NCI-H774 (cell line): ENCODE results near the gene TEN1.

ENCODE experiments used
- DNase-seq: peaks from one replicate; lab custom pipeline; 2025; lab: John Stamatoyannopoulos, UW

Gene TEN1

DNA sequence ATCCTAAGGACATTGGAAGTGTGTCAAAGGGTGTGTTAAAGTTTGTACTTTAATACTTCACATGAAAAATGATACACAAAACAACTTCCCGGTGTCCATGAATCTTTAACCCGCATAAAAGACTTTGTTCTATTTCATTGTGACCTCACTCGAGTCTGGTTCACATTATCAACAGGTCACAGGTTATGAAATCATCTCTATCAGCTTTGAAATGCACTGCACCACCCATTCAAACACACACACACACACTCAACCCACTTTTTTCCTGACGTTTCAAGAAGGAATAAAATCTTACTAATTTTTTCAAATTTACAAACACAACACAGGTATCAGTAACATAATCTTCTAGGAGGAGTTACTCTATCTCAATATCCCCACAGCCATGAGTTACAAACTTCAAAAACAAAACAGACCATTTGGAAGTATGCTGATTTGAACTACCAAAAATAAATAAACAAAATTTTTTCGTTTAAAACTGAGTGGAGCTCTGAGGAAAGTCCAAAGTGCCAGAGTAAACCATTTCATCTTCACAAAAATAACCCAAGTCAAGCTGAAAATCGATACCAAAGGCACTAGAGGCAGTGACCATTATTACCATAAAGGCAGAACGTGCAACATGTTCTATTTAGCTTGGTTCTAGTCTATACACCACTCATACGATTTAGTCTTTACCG, 2.7 kb upstream of the TEN1 start:
- no peak for DNase-seq

DNA sequence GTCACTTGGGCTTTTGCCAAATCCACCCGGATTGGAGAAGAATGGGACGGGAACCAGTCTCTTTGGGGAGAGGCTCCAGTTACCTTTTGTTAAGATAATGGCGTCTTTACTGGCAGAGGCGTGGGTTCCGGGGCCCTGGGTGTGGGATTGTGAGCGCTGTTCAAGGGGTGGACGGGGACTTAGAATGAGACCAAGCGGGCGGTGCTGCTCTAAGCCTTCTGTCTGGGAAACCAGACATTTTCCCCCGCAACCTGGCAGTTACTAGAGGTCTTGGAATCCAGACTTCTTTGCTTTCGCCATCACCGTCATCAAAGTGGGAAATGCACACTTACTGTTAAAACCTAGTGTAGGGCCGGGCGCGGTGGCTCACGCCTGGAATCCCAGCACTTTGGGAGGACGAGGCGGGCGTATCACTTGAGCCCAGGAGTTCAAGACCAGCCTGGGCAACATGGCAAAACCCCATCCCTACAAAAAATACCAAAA, 706 bp downstream of the TEN1 start:
- DNase-seq, result no peak

GRCh38 chr17:75980188-75981018, 1.4 kb downstream of the TEN1 start:
- peak; percentile 9 for DNase-seq

- DNase-seq, result no peak
These were observed 2.1 kb downstream of the TEN1 start for GRCh38 chr17:75981019-75981615.

- no peak for DNase-seq
These were observed 4.6 kb downstream of the TEN1 start for GRCh38 chr17:75983501-75984181.

GRCh38 chr17:75985986-75986385, 6.9 kb downstream of the TEN1 start:
- no peak for DNase-seq

- no peak for DNase-seq
These were observed 8.0 kb downstream of the TEN1 start for GRCh38 chr17:75987041-75987440.

- DNase-seq, result no peak
These were observed 12.4 kb downstream of the TEN1 start for GRCh38 chr17:75991396-75991795.

DNA sequence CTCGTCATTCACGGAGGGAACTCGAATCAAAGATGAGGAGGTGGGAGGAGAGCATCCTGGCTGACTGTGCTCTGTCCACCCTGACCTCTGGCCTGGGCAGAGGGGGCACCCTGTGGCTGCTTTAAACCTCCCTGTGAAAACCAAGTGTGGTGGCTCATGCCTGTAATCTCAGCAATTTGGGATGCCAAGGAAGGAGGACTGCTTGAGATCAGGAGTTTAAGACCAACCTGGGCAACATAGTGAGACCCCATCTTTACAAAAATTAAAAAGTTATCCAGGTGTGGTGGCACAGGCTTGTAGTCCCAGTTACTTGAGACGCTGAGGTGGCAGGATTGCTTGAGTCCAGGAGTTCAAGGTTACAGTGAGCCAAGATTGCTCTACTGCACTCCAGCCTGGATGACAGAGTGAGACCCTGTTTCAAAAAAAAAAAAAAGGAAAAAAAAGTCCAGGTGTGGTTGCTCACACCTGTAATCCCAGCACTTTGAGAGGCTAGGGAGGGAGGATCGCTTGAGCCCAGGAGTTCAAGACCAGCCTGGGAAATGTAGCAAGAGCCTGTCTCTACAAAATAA, 15.8 kb downstream of the TEN1 start:
- no peak for DNase-seq

DNA sequence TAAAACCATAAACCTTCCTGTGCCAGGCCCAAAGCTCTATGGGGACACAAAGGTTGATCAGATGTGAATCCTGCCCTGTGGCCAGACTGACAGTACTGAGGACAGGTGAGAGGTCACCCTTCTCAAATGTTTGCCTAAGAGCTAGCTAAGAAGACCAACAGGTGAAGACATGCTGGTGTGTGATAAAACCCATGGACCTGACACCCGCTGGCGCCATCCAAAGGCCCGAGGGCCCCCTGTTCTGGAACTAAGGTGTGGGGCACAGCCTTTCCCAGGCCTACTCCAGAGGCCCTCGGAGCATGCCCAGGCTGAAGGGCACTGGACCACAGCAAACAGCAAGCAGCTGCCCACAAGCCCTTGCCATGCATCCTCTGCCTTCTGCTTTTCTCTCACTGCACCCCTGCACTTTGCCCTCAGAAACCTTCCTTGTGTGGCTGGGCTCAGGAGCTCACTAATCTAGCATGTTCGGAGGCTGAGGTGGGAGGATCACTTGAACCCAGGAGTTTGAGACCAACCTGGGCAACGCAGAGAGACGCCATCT, 16.4 kb downstream of the TEN1 start:
- DNase-seq, result no peak

GRCh38 chr17:75996665-75997590, 17.9 kb downstream of the TEN1 start:
- DNase-seq, result no peak

GRCh38 chr17:75998327-75998795, 19.3 kb downstream of the TEN1 start:
- no peak for DNase-seq

DNA sequence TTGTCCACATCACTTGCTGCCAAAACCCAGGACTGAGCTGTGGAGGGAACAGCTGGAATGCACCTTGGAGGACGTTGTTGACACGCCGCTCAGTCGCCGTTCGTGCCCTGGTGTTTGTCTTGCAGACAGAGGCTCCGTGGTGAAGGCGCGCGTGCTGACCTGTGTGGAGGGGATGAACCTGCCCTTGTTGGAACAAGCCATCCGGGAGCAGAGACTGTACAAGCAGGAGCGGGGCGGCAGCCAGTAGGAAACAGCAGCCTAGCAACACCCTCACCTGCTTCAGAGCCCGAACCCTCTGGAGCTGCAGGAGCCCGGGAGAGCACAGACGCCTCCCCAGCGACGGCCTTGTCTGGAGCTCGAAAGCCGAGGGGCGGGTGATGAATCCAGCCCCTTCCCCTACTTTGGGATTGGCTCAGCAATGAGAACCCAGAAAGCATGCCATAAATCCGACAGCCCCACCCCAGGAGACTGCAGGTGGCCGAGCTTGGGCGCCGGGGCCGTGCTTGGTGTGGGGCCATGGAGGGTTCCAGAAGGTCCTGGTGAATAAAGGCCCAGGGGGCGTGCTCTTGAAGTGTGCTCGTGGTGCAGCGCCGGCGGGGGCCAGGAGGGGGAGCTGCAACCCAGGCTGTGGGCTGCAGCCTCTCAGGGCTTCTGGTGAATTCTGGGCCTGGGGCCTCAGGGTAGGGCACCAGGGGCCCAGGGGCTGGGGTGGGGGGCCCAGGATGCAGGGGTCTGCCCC, 21.1 kb downstream of the TEN1 start:
- peak; percentile 4 for DNase-seq

DNA sequence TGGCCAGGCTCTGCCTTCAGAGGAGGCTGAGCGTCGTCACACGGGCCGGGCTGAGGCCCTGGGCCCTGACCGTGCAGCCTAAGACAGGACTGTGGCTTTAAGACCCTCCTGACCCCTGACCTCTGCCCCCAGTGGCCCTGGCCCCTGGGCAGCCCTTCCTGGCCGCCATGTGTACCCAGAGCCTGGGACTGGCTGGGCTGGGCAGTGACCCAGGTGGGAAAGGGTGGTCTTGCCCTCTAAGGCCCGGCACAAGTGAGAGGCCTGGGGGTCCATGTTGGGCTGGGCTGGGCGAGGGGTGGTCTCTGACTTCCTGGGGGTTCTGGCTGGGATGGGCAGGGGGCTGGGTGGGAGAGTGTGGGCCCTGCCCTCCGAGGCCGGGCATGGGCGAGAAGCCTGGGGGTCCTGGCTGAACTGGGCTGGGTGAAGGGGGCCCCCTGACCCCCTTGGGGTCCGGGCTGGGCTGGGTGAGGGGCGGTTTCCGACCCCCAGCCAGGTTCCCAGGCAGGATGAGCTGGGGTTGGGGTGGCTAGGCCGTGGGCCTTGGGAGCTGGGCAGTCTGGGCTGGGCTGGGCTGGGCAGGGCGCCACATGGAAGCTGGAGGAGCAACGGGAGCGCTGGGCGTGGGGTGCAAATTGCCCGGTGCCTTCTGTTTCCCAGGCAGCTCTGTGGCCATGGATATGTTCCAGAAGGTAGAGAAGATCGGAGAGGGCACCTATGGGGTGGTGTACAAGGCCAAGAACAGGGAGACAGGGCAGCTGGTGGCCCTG, 21.9 kb downstream of the TEN1 start, which contains the start of gene CDK3:
TSS of gene CDK3 (plus strand) at position 101 of the 767 bp plus-strand sequence. CDS start at position 672, 571 bp downstream.
- DNase-seq, result no peak

DNA sequence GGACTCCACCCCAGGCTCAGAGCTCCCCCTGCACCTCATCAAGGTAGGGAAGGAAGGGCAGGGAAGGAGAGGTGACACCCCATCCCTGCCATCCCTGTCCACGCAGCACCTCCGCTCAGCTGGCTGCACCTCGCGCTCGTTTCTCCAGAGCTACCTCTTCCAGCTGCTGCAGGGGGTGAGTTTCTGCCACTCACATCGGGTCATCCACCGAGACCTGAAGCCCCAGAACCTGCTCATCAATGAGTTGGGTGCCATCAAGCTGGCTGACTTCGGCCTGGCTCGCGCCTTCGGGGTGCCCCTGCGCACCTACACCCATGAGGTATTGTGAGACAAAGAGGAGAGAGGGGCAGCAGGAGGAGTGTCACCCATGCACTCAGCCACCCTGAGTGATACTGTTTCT, 23.1 kb downstream of the TEN1 start:
- DNase-seq, result no peak

DNA sequence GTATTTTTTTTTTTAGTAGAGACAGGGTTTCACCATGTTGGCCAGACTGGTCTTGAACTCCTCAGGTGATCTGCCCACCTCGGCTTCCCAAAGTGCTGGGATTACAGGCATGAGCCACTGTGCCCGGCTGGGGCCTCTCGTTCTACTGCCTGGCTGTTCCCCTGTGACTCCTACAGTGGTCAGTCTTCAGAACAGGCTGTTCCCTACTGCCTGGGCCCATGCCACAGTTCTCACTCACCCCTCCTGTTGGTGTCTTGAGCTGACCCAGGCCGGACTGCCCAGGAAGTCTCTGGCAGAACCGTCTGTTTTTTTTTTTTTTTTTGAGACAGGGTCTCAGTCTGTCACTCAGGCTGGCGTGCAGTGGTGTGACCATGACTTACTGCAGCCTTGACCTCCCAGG, 24.9 kb downstream of the TEN1 start:
- no peak for DNase-seq

DNA sequence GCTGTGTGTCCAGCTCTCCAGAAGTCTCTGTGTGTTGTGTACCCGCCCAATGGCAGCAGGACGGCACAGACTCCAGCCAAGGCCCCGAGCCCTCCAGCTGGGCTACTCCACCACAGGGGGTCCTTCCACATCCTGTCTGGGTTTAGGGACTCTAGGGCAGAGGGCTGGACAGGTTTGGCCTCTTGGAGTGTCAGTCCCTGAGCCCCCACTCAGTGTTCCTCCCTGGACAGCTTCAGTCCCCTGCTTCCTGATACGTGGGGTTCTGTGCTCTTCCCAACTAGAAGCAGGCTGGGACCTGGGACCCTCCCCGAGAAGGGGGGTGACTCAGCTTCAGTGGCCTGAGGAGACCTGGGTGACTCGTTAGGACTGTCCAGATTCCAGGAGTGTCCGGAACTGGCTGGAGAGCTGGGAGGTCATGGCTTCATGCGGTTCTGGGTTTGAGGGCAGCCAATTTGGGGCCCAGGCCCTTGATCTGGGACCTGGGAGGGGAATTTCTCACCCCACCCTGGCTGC, 25.8 kb downstream of the TEN1 start:
- no peak for DNase-seq

- DNase-seq, result peak; percentile 64
These were observed 26.5 kb downstream of the TEN1 start for GRCh38 chr17:76005263-76006149.
